Activated CD8-positive, alpha-beta memory T cell treated with anti-CD3 and anti-CD28 coated beads, Interleukin-2, amount 50 U/mL, for 1 hour (primary cell): ENCODE results near the gene TACR1.
"Not testable (repeated sequence)": the region's sequence is repeated elsewhere in the genome, so short reads cannot be mapped to it uniquely, and the experiment has no call there.

ENCODE experiments used
- DNase-seq: peaks from one replicate; pipeline ENCODE4 v3.0.0-alpha.2; 2020; ENCODE audit errors: extremely low read depth

TACR1 gene

GRCh38 chr2:75194184-75194868 lies 5.0 kb downstream of the TACR1 start:
- no peak for DNase-seq

GRCh38 chr2:75192496-75192895 lies 6.8 kb downstream of the TACR1 start:
- DNase-seq, result no peak

- no peak for DNase-seq
Measured at GRCh38 chr2:75190271-75190990, 8.9 kb downstream of the TACR1 start.

GRCh38 chr2:75186821-75187220 lies 12.5 kb downstream of the TACR1 start:
- no peak for DNase-seq

GRCh38 chr2:75182606-75183005 lies 16.7 kb downstream of the TACR1 start:
- no peak for DNase-seq

DNA sequence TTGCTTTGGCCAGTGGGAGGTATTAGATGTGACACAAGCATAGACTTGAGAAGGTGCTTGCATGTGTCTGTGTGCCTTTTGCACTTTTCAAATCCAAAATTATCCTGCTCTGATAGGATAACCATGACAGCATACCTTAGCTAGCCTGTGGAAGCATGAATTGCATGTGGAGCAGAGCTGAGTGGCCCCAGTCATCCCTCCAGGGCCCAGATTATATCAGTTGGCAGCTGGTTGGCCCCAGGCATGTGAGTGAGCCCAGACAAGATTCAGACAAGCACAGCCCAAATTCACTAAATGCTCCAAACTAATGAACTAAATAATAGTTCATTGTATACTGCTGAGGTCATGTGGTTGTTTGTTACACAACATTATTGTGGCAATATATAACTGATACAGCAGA lies 18.8 kb downstream of the TACR1 start:
- no peak for DNase-seq

DNA sequence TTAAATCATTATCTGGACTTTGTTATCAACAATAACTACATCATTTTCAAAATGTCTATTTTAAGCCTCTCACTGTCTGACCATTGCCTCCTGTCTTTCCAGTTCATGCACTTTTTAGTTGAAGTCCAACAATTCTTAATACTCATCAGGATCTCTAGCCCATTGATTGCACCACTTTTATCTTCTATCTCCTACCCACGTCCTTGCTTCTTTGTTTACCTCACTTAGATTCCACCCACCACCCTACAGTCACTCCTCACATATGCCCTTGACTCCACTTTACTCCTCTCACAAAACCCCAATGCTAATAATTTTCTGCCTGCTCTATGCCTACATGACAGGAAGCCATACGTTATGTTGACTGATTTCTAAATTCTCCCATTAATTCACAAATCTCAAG lies 21.9 kb downstream of the TACR1 start:
- no peak for DNase-seq

DNA sequence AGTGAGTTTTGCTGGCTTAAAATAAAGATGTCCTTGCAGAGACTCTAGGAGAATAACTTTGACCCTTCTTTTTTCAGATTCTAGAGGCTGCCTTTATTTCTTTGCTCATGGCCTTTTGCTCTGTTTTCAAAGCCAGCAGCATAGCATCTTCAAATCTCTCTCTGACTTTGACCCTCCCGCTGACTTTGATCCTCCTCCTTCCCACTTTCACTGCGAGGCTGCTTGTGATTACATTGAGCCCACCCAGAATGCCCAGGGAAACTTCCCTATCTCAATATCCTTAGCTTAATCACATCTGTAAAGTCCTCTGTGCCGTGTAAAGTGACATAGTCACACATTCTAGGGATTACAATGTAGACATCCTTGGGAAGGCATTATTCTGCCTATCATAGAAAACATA lies 23.9 kb downstream of the TACR1 start:
- DNase-seq, result no peak

DNA sequence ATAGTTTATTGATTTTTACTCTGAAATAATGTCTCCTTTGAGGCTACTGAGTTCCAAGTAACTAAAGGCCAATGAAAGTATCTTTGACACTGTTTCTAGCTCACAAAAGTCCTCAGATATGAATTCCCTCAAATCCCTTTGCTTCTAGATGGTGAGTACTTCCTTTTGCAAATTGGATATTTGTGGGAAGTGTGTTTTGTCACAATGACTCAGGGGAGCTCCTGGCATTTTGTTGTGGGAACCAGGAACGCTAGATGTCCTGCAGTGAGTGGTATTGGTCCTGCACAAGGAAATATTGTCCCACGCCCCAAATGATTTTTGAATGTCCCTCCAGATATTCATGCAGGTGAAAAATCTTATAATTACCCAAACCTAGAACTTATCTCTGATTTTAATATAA lies 24.3 kb downstream of the TACR1 start:
- no peak for DNase-seq

GRCh38 chr2:75174519-75174918 lies 24.8 kb downstream of the TACR1 start:
- DNase-seq, result no peak

GRCh38 chr2:75173740-75174139 lies 25.6 kb downstream of the TACR1 start:
- no peak for DNase-seq

- not testable (repeated sequence) for DNase-seq
Measured at GRCh38 chr2:75171423-75171822, 27.9 kb downstream of the TACR1 start.

- DNase-seq, result no peak
Measured at GRCh38 chr2:75170889-75171288, 28.4 kb downstream of the TACR1 start.

DNA sequence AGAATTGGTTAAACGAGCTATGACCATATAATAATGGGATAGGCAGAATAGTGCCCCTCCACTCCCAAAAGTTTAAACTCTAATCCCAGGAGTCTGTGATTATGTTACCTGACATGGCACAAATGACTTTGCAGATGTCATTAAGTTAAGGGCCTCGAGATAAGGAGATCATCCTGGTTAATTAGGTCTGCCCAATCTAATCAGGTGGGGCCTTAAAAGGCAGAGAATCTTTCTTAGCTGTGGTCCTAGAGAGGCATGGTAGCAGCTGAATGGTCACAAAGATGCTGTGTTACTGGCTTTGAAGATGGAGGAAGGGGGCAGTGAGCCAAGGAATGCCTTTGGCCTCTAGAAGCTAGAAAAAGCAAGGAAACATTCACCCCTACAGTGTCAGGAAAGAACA lies 31.1 kb downstream of the TACR1 start:
- no peak for DNase-seq

- DNase-seq, result no peak
Measured at GRCh38 chr2:75166491-75166890, 32.8 kb downstream of the TACR1 start.

DNA sequence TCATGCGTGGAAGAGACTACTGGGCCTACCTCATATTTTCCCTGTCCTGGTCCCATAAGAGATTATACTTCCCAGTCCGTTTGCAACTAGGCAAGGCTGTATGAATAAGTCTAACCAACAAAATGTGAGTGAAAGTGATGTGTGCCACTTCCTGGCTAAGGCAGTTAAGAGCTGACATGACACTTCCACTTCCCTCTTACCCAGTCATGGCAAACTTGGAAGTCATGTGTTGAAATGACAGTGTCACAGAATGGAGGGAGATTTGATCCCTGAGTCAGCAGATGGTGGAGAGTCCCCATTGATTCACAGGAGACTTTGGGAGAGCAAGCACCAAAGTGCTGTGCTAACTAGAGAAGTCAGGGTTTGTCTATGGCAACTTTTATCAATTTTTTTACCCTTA lies 36.4 kb downstream of the TACR1 start:
- DNase-seq, result no peak

GRCh38 chr2:75162259-75162658 lies 37.1 kb downstream of the TACR1 start:
- DNase-seq, result no peak

DNA sequence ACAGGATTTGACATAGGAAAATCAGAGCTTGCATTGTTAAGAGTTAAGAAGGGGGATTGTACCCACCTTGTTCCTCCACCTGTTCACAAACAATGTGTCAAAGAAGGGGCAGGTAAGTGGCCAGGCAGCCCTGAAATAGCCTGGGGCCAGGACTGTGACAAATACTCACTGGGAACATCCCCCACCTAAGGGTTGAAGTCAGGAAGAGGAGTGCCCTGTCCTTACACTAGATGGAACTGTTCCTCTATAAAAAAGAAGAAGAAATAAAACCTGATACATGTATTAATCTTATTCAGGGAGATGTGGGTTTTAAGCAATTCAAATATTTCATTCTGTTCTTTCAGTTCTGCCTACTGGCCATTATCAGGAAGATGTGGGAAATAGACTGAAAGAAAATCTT lies 41.9 kb downstream of the TACR1 start:
- DNase-seq, result no peak

GRCh38 chr2:75155115-75155514 lies 44.2 kb downstream of the TACR1 start:
- DNase-seq, result no peak

- no peak for DNase-seq
Measured at GRCh38 chr2:75153221-75153620, 46.1 kb downstream of the TACR1 start.

DNA sequence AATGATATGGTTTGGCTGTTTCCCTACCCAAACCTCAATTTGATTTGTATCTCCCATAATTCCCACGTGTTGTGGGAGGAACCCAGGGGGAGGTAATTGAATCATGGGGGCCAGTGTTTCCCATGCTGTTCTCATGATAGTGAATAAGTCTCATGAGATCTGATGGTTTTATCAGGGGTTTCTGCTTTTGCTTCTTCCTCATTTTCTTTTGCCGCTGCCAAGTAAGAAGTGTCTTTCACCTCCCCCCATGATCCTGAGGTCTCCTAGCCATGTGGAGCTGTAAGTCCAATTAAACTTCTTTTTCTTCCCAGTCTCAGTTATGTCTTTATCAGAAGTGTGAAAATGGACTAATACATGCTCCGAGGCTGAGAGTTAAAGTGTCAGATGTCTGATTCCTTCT lies 47.1 kb downstream of the TACR1 start:
- DNase-seq, result not testable (repeated sequence)

DNA sequence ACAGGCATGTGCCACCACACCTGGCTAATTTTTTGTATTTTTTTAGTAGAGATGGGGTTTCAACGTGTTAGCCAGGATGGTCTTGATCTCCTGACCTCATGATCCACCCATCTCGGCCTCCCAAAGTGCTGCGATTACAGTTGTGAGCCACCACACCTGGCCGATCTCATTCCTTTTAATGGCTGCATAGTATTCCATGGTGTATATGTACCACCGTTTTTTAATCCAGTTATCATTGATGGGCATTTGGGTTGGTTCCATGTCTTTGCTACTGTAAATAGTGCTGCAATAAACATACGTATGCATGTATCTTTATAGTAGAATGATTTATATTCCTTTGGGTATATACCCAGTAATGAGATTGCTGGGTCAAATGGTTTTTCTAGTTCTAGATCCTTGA lies 51.4 kb downstream of the TACR1 start:
- DNase-seq, result not testable (repeated sequence)

GRCh38 chr2:75146606-75147332 lies 52.6 kb downstream of the TACR1 start:
- DNase-seq, result no peak
